Measurements from ENCODE around the gene MCAT.

The MCAT gene

GRCh38 chr22:43129426-43130425, 13.5 kb downstream of the MCAT start:
- H3K4me3 ChIP-seq (ENCODE audit: low read length), result no peak overlapping the region
- DNase-seq (ENCODE audit: low read depth), result no peak
- no peak for TF ChIP-seq CTCF (conservative IDR thresholded peaks at IDR 0.05; ENCODE audit: low read length)

- no peak overlapping the region for H3K4me3 ChIP-seq (ENCODE audit: low read length)
- DNase-seq (ENCODE audit: low read depth), result no peak
- no peak for TF ChIP-seq CTCF (conservative IDR thresholded peaks at IDR 0.05; ENCODE audit: low read length)
Observed at GRCh38 chr22:43128928-43129424, 14.2 kb downstream of the MCAT start.

GRCh38 chr22:43128116-43128515, 15.1 kb downstream of the MCAT start:
- TF ChIP-seq CTCF (conservative IDR thresholded peaks at IDR 0.05; ENCODE audit: low read length), result no peak
- DNase-seq (ENCODE audit: low read depth), result no peak
- H3K4me3 ChIP-seq (ENCODE audit: low read length), result no peak overlapping the region

- no peak for DNase-seq (ENCODE audit: low read depth)
- no peak overlapping the region for H3K4me3 ChIP-seq (ENCODE audit: low read length)
- TF ChIP-seq CTCF (conservative IDR thresholded peaks at IDR 0.05; ENCODE audit: low read length), result no peak
Observed at GRCh38 chr22:43127166-43127908, 15.9 kb downstream of the MCAT start.

- DNase-seq (ENCODE audit: low read depth), result peak; percentile 71
- TF ChIP-seq CTCF (conservative IDR thresholded peaks at IDR 0.05; ENCODE audit: low read length), result no peak
- no peak overlapping the region for H3K4me3 ChIP-seq (ENCODE audit: low read length)
Observed at GRCh38 chr22:43126501-43127165, 16.6 kb downstream of the MCAT start.

GRCh38 chr22:43118953-43119458, 24.2 kb downstream of the MCAT start:
- TF ChIP-seq CTCF (conservative IDR thresholded peaks at IDR 0.05; ENCODE audit: low read length), result no peak
- H3K4me3 ChIP-seq (ENCODE audit: low read length), result no peak overlapping the region
- DNase-seq (ENCODE audit: low read depth), result no peak
